SK-N-SH (cell line): ENCODE results near the gene MAGI2.

ENCODE experiments used
- RCOR1 ChIP-seq: fragments of 150-350 bp; IDR thresholded peaks from 2 replicates; pipeline ENCODE4 v1.6.1; 2017; ENCODE audit warnings: antibody characterized with exemption, low read length
- RFX5 ChIP-seq: IDR thresholded peaks from 2 replicates; pipeline ENCODE4 v1.6.1; 2012; ENCODE audit warnings: mild to moderate bottlenecking, improper control_type of control experiment, low read length
- TAF1 ChIP-seq: IDR thresholded peaks from 2 replicates; pipeline ENCODE4 v1.6.1; 2012; ENCODE audit warnings: low read depth, mild to moderate bottlenecking, low read length, moderate library complexity, borderline replicate concordance
- TF ChIP-seq, protein P1 (sequence below): fragments of 200-600 bp; sonication (generic); IDR thresholded peaks from 2 replicates; pipeline ENCODE4 v1.6.1; 2017; ENCODE audit warnings: antibody characterized with exemption, mild to moderate bottlenecking, moderate library complexity

DNA sequence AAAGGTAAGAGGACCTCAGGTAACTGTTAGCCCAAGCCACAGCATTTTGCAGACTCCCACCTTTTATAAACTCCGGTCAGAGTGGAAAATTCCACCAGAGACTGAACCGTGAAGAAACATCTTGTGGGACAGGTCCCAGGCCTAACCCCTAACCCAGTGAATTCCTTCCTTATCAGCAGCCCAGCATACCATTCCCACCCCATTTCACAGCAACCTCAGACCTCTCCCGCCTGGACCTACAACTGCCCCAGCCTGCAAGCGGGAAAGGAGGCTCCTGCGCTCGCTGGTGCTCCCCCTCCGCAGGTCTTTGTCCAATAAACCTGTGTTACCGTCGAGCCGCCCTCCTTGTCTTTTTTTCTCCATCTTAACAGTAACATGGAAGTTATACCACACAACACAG lies 736.6 kb downstream of the MAGI2 start:
- TF ChIP-seq RFX5 (no peak), RCOR1 (no peak), TAF1 (no peak)
- TF ChIP-seq, protein P1, sequence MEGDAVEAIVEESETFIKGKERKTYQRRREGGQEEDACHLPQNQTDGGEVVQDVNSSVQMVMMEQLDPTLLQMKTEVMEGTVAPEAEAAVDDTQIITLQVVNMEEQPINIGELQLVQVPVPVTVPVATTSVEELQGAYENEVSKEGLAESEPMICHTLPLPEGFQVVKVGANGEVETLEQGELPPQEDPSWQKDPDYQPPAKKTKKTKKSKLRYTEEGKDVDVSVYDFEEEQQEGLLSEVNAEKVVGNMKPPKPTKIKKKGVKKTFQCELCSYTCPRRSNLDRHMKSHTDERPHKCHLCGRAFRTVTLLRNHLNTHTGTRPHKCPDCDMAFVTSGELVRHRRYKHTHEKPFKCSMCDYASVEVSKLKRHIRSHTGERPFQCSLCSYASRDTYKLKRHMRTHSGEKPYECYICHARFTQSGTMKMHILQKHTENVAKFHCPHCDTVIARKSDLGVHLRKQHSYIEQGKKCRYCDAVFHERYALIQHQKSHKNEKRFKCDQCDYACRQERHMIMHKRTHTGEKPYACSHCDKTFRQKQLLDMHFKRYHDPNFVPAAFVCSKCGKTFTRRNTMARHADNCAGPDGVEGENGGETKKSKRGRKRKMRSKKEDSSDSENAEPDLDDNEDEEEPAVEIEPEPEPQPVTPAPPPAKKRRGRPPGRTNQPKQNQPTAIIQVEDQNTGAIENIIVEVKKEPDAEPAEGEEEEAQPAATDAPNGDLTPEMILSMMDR, result no peak
